Chondrocyte (in vitro differentiated cells): Measurements from ENCODE around the gene SH3BP2. TPM values are rescaled to one million over a fixed set of nuclear protein-coding genes. Genes with fewer than 3 reads are reported as not detected.

Source experiments
- DNase-seq: peaks from one replicate; pipeline ENCODE4 v3.0.0; 2021; ENCODE audit warnings: mixed read lengths, low spot score
- H3K27ac Mint-ChIP-seq: one replicate; pipeline ENCODE4 v1.8.0; 2021; ENCODE audit warnings: mild to moderate bottlenecking, moderate library complexity, mixed read lengths; ENCODE audit not compliant: unreplicated experiment
- H3K27me3 Mint-ChIP-seq: 2 replicates; pipeline ENCODE4 v1.8.0; 2021; ENCODE audit warnings: low read depth, mixed read lengths
- H3K36me3 Mint-ChIP-seq: 2 replicates; pipeline ENCODE4 v1.8.0; 2021; ENCODE audit warnings: low read depth, mixed read lengths
- H3K4me1 Mint-ChIP-seq: 2 replicates; pipeline ENCODE4 v1.8.0; 2021; ENCODE audit warnings: low read depth, mild to moderate bottlenecking, mixed read lengths
- H3K4me3 Mint-ChIP-seq: one replicate; pipeline ENCODE4 v1.8.0; 2021; ENCODE audit warnings: mild to moderate bottlenecking, moderate library complexity, mixed read lengths; ENCODE audit not compliant: unreplicated experiment
- H3K9me3 Mint-ChIP-seq: 2 replicates; pipeline ENCODE4 v1.8.0; 2021; ENCODE audit warnings: low read depth, mixed read lengths
- total RNA-seq: library from RNA; stranded (reverse); gene quantifications from 3 replicates; pipeline ENCODE4 v1.2.1, GENCODE V29; 2021
- TF ChIP-seq, protein P1 (sequence below): fragments of 200-600 bp; sonication (generic); IDR thresholded peaks from 2 replicates; pipeline ENCODE4 v1.5.0; 2021; ENCODE audit warnings: antibody characterized with exemption, mild to moderate bottlenecking, moderate library complexity

SH3BP2 gene
- total RNA-seq, 1 donor from 2014 or later, result 59.8 TPM

DNA sequence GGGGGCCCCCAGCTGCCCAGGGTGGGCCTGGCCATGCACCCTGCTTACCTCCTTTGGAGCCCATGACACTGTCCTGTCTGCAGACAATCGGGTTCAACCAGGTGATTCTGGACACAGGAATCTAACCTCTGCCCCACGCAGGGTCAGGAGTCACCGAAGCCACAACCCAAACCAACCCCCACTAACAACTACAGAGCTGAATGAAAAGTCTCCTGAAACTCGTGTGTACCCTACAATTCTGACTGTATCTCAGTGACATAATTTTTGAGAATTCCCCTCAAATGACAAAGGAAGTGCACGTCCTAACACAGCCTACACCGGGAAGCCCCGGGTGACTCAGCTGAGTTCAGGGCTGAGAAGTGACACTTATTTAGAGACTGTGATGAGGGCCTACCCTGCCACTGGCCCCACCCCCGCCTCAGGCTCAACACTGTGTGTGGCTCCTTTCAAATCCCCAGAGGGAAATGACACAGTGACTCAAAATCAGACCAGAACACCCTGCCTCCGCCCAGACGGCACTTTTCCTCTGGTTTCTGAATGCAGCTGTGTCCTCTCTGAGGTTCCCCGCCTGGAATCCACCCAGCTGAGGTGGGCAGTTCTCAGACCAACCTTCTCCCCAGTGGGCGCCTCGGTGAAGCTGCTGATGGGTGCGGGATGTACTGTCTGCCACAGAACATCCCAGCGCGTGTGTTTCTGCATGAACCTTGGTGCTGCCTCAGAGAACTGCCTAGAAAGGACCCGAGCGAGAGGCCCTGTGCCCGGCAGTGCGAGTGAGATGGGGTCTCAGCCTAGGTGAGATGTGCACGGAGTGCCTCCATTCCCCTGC, 46.7 kb upstream of the SH3BP2 start:
- peaks cover 53% of the 10 kb centered on the region for H3K4me1 Mint-ChIP-seq
- DNase-seq, result peak; percentile 74
- H3K36me3 Mint-ChIP-seq, result peaks cover 24% of the 10 kb centered on the region
- no peaks in the 10 kb centered on the region for H3K9me3 Mint-ChIP-seq
- H3K27me3 Mint-ChIP-seq, result no peaks in the 10 kb centered on the region
- H3K4me3 Mint-ChIP-seq, result no peak overlapping the region
- TF ChIP-seq, protein P1, sequence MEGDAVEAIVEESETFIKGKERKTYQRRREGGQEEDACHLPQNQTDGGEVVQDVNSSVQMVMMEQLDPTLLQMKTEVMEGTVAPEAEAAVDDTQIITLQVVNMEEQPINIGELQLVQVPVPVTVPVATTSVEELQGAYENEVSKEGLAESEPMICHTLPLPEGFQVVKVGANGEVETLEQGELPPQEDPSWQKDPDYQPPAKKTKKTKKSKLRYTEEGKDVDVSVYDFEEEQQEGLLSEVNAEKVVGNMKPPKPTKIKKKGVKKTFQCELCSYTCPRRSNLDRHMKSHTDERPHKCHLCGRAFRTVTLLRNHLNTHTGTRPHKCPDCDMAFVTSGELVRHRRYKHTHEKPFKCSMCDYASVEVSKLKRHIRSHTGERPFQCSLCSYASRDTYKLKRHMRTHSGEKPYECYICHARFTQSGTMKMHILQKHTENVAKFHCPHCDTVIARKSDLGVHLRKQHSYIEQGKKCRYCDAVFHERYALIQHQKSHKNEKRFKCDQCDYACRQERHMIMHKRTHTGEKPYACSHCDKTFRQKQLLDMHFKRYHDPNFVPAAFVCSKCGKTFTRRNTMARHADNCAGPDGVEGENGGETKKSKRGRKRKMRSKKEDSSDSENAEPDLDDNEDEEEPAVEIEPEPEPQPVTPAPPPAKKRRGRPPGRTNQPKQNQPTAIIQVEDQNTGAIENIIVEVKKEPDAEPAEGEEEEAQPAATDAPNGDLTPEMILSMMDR, result no peak
- peak overlapping the region; percentile 89 for H3K27ac Mint-ChIP-seq

DNA sequence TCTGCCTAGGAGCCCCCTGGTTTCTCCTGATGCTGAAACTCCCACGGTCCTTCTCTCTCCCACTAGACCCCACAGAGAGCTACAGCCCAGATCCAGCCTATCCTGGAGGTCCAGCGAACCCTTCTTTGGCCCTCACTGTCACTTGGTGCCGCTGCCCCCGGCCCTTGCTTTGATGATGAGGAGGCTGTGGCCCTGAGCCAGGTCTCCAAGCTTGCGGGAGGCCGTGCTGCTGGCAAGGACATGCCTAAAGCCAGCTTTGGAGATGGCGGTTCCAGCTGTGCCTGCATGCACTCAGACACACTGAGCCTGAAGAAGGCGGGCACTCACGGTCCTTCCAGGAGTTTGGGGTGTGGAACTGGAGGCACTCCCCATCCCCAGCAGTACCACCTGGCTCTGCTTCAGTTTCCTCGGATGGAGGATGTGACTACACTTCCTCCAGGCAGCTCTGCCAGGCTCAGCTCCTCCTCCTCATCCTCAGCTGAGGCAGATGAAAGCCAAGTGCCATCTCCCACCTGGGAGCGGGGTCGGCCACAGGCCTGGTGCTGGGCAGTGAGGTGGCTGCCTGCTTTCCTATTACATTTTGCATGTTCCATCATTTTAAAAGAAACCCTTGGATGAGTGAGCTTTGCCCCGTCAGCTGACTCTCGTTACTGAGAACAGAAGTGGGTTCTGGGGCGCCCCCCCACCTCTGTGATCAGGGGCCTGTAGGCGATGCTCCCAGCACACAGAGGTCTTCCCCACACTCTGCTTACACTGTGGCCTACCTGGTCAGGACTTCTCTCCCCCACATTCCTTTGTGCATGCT, 45.8 kb upstream of the SH3BP2 start:
- peak; percentile 84 for DNase-seq
- no peak overlapping the region for H3K4me3 Mint-ChIP-seq
- no peaks in the 10 kb centered on the region for H3K9me3 Mint-ChIP-seq
- peak overlapping the region; percentile 89 for H3K27ac Mint-ChIP-seq
- no peaks in the 10 kb centered on the region for H3K27me3 Mint-ChIP-seq
- TF ChIP-seq, protein P1, result no peak
- peaks cover 24% of the 10 kb centered on the region for H3K36me3 Mint-ChIP-seq
- H3K4me1 Mint-ChIP-seq, result peaks cover 44% of the 10 kb centered on the region

DNA sequence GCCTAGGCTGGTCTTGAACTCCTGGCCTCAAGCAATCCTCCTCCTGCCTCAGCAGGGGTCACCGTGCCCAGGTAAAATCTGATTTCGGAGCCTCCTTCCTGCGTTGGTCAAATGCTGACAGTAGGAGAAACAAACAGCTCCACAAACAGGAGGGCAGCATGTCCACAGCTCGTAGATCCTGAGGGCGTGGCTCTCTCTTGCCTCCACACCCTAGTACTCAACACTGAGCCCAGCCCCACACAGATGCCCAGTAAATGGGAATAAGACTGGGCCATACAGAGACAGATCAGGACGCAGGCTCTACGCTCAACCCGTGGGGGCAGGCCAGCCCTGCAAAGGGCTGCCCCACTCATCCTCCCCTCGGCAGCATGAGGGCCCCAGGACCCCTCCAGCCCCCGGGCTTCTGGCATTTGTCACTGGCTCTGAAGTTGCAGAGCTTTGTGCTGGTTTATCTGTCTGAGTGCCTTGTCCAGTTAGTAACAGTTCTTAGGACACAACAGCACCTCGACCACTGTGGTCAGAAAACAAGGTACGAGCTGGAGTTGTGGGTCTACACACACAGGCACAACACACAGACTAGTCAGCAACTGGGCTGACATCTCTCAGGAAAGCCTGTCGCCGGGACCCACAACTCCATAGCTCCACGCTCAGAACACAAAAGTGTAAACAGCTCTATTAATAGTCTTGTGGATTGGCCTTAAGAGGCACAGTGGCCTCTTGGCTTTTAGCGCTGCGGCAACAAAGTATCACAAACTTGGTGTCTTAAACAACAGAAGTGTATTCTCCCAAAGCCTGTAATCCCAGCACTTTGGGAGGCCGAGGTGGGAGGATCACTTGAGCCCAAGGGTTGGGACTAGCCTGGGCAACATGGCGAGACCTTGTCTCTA, 41.9 kb upstream of the SH3BP2 start:
- no peaks in the 10 kb centered on the region for H3K27me3 Mint-ChIP-seq
- H3K9me3 Mint-ChIP-seq, result no peaks in the 10 kb centered on the region
- TF ChIP-seq, protein P1, result no peak
- H3K27ac Mint-ChIP-seq, result no peak overlapping the region
- H3K4me1 Mint-ChIP-seq, result peaks cover 45% of the 10 kb centered on the region
- DNase-seq, result no peak
- H3K36me3 Mint-ChIP-seq, result peaks cover 11% of the 10 kb centered on the region
- no peak overlapping the region for H3K4me3 Mint-ChIP-seq

DNA sequence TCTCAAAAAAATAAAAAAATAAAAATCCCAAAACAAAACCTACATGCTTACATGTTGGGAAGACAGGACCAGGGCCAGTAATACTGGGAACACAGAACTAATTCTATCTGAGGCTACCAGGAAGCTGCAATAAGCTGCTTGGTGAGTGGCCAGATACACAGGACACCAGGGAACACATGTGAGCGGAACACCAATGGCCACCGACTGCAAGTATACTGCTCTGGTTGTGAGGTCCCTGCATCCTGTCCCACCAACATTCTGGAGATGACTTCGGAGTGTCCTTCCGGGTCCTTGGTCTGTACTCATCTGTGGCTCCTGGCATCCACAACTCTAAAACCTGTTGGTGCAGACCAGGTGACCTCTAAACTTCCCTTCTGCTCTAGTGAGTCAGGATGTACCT, 39.4 kb upstream of the SH3BP2 start:
- TF ChIP-seq, protein P1, result no peak
- Mint-ChIP-seq H3K4me1 (peaks cover 27% of the 10 kb centered on the region), H3K36me3 (no peaks in the 10 kb centered on the region), H3K27ac (no peak overlapping the region), H3K9me3 (no peaks in the 10 kb centered on the region), H3K27me3 (no peaks in the 10 kb centered on the region), H3K4me3 (no peak overlapping the region)
- no peak for DNase-seq
